ENCODE measurements around the gene MAP4K3. TPM values are rescaled to one million over a fixed set of nuclear protein-coding genes. Genes with fewer than 3 reads are reported as not detected.
"Not testable (repeated sequence)": the region's sequence is repeated elsewhere in the genome, so short reads cannot be mapped to it uniquely, and the experiment has no call there.

The MAP4K3 gene
- polyA plus RNA-seq, 4 donors: 62.6 to 92.9 (median 75.1) TPM

DNA sequence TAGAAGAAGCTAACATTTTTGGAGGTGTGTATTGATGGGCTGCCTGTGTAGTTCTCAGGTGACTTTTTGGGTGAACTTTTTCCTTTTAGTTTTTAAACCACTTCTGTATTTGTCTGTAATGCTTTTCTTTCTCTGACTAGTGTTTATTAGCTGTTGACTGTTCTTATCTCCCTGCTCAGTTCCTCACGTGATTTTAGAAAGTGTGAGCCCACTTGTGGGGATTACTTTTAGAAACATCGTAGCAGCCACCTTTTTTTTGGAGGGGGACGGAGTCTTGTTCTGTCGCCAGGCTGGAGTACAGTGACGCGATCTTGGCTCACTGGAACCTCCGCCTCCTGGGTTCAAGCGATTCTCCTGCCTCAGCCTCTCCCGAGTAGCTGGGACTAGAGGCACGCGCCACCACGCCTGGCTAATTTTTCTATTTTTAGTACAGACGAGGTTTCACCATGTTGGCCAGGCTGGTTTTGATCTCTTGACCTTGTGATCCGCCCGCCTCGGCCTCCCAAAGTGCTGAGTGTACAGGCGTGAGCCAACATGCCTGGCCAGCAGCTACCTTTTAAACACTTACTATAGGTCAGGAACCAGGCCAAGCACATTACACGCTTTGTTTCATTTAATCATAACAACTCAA lies 184.1 kb downstream of the MAP4K3 start:
- no peak for DNase-seq (ENCODE audit: low read depth in 4 of 4, low spot score in 2 of 4)

- no peak for DNase-seq (ENCODE audit: low read depth in 4 of 4, low spot score in 2 of 4)
Measured at GRCh38 chr2:39247512-39248043, 189.5 kb downstream of the MAP4K3 start.

DNA sequence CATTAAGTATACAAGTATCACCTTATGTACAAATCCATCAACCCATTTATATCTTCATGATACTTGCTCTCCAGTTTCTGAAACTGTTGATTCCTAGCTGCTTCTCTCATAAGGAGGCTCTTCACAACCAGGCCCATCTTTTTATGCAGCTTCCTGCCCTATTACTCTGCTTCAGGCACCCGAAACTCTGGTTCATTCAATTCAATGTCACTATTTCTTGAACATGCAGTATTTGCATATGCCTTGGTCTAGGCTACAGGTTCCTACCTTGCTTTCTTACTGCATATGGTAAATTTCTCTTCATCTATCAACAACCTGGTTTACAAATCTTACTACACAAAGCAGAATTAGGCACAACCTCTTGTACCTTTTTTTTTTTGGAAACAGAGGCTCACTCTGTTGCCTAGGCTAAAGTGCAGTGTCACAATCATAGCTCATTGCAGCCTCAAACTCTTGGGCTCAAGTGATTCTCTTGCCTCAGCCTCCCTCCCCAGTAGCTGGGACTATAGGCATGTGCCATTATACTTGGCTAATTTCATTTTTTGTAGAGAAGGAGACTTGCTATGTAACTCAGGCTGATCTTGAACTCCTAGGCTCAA lies 190.6 kb downstream of the MAP4K3 start:
- DNase-seq (ENCODE audit: low read depth in 4 of 4, low spot score in 2 of 4): no peak

DNA sequence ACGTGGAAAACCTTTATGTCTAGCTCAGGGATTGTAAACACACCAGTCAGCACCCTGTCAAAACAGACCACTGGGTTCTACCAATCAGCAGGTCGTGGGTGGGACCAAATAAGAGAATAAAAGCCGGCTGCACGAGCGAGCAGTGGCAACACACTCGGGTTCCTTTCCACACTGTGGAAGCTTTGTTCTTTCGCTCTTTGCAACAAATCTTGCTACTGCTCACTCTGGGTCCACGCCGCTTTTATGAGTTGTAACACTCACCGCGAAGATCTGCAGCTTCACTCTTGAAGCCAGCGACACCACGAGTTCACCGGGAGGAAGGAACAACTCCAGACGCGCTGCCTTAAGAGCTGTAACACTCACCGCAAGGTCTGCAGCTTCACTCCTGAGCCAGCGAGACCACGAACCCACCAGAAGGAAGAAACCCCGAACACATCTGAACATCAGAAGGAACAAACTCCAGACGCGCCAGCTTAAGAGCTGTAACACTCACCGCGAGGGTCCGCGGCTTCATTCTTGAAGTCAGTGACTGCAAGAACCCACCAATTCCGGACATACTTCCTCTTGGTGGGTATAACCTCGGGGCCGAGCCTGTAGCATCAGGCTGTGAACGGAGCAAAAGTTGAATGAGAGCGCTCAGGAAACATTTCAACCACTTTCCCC lies 192.0 kb downstream of the MAP4K3 start:
- DNase-seq (ENCODE audit: low read depth in 4 of 4, low spot score in 2 of 4): not testable (repeated sequence)

- not testable (repeated sequence) for DNase-seq (ENCODE audit: low read depth in 4 of 4, low spot score in 2 of 4)
Measured at GRCh38 chr2:39244241-39244862, 192.7 kb downstream of the MAP4K3 start.

GRCh38 chr2:39243469-39244123 lies 193.5 kb downstream of the MAP4K3 start, which contains the start of gene CDKL4:
CDKL4 (minus strand) TSS chr2:39243970.
- DNase-seq (ENCODE audit: low read depth in 4 of 4, low spot score in 2 of 4): no peak

DNA sequence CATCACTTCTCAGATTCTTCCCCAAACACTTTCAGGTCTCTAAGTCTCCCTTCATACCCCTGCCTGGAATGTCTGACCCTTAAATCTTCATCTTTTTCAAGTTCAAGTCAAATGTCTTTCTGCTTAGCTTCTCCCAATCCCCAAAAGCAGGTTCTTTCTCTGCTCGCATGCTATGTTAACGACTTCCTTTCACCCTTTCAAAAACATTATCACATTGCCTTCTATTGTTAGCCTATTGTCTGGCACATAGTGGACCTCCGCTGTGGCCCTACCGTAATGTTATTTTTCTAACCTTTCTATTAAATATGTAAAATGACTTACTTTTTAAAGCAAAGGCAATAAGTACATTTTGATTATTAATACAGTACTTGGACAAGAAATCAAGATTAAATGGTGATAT lies 195.5 kb downstream of the MAP4K3 start:
- DNase-seq (ENCODE audit: low read depth in 4 of 4, low spot score in 2 of 4): no peak

- DNase-seq (ENCODE audit: low read depth in 4 of 4, low spot score in 2 of 4): no peak
Measured at GRCh38 chr2:39240758-39241157, 196.3 kb downstream of the MAP4K3 start.

DNA sequence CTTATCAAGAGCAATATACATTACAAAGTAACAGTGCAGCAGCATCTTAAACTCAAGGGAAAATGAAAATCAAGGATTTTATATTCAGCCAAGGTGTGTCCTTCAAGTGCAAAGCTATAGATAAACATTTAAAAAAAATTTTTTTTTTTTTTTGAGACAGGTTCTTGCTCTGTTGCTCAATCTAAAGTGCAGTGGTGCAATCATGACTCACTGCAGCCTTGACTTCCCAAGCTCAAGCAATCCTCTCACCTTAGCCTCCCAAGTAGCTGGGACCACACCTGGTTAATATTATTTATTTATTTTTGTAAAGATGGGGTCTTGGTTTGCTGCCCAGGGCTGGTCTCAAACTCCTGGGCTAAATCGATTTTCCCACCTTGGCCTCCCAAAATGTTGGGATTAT lies 202.3 kb downstream of the MAP4K3 start:
- no peak for DNase-seq (ENCODE audit: low read depth in 4 of 4, low spot score in 2 of 4)

DNA sequence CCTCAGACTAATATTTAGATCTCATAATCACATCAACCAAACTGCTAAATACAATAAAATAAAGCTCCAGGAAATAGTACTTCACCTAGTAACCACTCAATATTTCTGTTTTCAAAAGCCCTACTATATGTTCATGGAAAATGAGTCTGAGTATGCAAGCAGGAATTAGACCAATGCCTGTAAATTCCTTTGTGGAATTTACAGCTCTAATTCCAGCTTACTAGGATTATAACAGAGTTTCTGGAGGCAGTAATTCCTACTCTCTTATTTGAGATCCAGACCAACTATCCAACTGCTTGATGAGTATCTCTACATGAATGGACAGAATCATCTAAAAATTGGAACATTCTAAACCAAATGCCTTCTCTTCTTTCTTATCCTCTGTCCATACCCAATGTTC lies 204.9 kb downstream of the MAP4K3 start:
- DNase-seq (ENCODE audit: low read depth in 4 of 4, low spot score in 2 of 4): no peak

DNA sequence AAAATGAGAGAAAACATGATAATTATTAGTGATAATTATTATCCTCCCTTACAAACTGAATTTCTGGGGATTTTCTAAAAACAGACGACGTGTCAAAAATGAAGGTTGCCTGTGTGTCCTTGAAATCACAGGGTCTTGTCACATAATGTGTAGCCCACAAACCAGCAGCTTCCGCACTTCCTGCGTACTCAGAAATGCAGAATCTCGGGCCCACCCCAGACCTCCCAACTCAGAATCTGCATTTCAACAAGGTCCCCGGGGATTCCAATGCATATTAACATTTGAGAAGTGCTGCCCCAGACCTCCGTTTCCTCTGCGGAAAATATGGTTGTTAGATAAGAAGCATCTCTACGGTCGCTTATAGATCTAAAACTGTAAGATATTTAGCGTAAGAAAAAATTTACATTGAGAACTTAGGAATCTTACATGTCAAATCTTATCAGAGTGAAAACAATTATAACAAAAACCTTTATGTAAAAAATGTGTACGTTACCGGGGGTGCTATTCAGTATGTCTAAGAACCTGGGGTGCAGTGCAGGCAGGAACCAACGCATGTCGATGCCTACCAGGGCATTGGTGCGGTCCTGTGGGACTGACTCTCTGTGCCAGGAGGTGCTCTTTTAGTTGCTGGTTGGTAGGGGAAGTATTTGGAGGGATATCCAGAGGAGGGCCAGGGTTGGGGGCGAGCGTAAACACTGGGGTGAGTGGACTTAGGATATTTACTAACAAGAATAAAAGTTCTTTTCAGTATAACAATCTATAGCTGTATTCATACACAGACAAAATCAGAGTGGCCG lies 208.5 kb downstream of the MAP4K3 start:
- peak in 1 of 4 donors; percentile 19 for DNase-seq (ENCODE audit: low read depth in 4 of 4, low spot score in 2 of 4)

- DNase-seq (ENCODE audit: low read depth in 4 of 4, low spot score in 2 of 4): peak in 3 of 4 donors; percentile 46 to 56 (median 53)
Measured at GRCh38 chr2:39227628-39228412, 209.3 kb downstream of the MAP4K3 start.

DNA sequence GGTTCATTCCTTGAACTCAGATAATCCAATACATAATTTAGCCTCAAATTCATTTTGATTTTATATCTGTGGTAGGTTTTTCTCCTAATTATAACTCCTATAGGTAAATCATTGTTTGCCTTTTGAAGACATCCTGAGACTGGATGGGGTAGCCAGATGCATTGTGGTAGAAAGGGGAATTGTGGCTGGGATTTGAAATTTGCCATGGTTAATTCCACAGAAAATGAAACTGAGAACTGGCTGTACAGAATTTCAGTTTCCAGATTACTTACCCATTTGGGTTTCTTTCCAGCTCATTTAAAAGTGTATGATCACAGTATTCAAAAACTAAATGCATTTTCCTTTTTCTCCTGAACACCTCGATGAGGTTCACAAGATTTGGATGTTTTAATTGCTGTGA lies 211.5 kb downstream of the MAP4K3 start:
- no peak for DNase-seq (ENCODE audit: low read depth in 4 of 4, low spot score in 2 of 4)

- no peak for DNase-seq (ENCODE audit: low read depth in 4 of 4, low spot score in 2 of 4)
Measured at GRCh38 chr2:39223909-39224308, 213.2 kb downstream of the MAP4K3 start.

- no peak for DNase-seq (ENCODE audit: low read depth in 4 of 4, low spot score in 2 of 4)
Measured at GRCh38 chr2:39221459-39221858, 215.6 kb downstream of the MAP4K3 start.

DNA sequence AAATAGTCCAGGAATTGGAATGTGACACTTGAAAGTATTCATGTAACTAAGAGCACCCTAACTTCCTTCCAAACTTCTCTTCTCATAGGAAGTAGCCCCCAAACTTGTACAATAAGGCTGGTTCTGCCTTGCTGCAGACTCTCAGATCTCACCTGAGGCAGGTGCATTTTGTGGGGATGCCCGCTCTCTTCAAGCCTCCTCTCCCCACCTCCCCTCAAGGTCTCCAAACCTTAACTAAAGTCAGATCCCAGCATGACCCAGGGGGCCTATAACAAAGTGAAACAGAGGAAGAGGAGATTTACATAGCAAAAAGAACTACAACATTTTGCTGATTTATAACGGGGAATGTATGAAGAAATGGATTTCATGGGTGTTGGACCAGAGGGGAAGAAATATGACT lies 216.9 kb downstream of the MAP4K3 start:
- DNase-seq (ENCODE audit: low read depth in 4 of 4, low spot score in 2 of 4): no peak

- no peak for DNase-seq (ENCODE audit: low read depth in 4 of 4, low spot score in 2 of 4)
Measured at GRCh38 chr2:39218391-39218790, 218.7 kb downstream of the MAP4K3 start.

DNA sequence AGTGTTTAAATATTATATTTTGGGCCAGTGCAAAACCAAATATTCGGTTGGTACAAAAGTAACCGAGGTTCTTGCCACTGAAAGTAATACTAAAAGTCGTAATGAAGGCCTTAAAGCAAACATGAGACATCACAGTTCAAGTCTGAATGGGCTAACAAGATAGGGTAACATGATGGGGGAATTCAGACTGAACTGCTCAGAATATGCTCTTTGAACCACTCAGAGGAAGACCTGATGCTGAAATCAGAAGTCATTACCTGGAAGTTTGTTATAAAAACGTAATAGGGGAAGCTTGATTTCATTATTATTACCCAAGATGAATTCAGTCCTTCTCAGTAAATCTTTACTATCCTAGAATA lies 219.9 kb downstream of the MAP4K3 start:
- no peak for DNase-seq (ENCODE audit: low read depth in 4 of 4, low spot score in 2 of 4)

Measured in left renal cortex interstitium (tissue), 4 donors.